Right ventricle myocardium inferior (tissue), 1 donor: ENCODE measurements around the gene TMEM82. TPM values are rescaled to one million over a fixed set of nuclear protein-coding genes. Genes with fewer than 3 reads are reported as not detected.

Experiments used
- ATAC-seq: fragments of 200-7000 bp; cut with Tn5 transposase; one replicate; pipeline ENCODE4 v1.9.1; 2020; ENCODE audit warnings: mild to moderate bottlenecking, moderate library complexity
- DNase-seq: peaks from one replicate; pipeline ENCODE4 v3.0.0; 2021; ENCODE audit errors: missing footprints
- intact Hi-C: fragments of 100-400 bp; cut with DNase I; formaldehyde crosslinking; loops from one replicate; pipeline ENCODE4 v1.11.0; 2022
- total RNA-seq: library from RNA; stranded (reverse); fragmentation: NEBNext Ultra II Directional; extraction: Animal tissue kit (Norgen Biotek cat#: 25700); gene quantifications from one replicate; pipeline ENCODE4 v1.2.1, GENCODE V29; 2021
- donor health status: DM: no; HTN: yes; CAD: no; lungs with severe emphysema.

Gene TMEM82
- total RNA-seq, 1 donor from 2014 or later = not detected

DNA sequence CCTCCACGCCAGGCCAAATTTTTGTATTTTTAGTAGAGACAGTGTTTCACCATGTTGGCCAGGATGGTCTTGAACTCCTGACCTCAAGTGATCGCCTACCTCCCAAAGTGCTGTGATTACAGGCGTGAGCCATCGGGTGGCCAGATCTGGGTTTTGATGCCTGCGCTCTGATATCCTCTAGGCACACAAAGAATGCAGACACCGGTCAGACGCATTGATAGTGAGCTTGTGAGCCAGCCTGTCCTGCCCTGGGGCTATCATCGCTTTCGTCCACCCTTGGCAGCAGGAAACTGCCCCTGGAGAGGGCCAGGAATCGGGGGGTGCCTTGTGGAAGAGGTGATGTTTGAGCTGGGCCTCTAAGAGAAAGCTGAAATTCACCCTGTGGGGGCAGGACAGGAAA lies 20.2 kb downstream of the TMEM82 start:
- no peak for ATAC-seq
- peak; percentile 45 for DNase-seq
- intact Hi-C loops = no loop called here

DNA sequence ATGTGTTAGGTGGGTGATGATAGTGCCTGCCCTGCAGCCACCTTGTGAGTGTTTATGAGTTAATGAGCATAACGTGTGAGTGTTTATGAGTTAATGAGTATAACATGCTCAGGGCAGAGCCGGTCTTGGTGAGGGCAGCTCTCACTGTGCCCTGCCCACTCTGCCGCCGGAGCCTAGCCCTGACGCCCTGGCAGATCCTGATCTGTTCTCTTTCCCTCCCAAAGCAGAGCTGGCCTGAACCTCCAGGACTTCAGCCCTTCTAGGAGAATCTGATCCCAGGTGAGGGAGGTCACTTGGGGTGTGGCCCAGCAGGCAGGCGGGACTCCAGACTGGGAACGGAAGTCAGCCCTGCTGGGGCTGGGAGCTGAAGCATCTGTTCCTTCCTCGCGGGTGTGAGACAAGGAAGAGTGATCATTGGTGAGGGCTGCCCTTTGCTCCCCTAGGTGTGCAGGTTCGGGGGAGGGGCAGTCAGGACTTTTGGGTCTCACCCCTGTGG lies 22.0 kb downstream of the TMEM82 start:
- ATAC-seq (no peak), DNase-seq (peak; percentile 22)
- intact Hi-C loops = no loop called here

DNA sequence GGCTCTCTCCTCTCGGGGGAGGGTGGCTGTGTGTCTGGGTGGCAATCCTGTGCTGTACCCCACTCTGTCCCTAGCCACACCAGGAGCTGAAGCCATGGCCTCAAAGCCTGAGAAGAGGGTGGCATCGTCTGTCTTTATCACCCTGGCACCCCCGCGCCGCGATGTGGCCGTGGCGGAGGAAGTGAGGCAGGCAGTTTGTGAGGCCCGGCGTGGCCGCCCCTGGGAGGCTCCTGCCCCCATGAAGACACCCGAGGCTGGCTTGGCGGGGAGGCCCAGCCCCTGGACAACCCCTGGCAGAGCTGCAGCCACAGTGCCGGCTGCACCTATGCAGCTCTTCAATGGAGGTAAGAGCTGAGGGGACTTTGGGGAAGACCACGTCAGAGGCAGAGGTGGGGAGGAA lies 22.6 kb downstream of the TMEM82 start:
- DNase-seq (peak; percentile 43), ATAC-seq (no peak)
- intact Hi-C loops = no loop called here

DNA sequence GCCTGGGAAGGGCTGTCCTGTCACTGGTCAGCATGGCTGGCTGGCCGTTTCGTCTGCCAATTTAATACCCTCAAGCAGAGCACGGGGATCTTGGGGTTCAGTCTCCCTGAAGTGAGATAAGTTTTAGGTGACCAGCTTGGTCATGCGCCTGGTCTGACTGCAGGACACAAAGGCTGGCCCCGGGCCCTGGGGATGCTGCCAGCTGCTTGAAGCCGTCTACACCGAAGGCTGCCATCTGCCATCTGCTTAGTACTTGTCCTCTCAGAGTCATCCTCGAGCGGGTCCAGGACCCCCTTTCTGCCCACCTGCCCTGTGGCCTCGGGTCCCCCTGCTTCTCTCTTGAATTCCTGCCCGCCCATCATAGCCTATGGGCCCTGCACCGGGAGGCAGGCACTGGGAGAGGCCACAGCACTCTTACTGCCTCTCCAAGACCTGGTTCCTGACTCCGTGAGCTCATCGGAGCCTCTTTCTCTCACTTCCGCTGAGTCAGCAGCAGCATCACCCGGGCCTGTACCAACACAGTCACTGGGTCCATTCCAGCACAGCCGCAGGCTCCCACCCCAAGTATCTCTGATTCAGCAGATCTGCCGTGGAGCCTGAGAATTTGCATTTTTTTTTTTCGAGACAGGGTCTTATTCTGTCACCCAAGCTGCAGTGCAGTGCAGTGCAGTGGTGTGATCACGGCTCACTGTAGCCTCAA lies 23.3 kb downstream of the TMEM82 start:
- intact Hi-C loops = no loop called here
- ATAC-seq (no peak), DNase-seq (peak; percentile 71)

DNA sequence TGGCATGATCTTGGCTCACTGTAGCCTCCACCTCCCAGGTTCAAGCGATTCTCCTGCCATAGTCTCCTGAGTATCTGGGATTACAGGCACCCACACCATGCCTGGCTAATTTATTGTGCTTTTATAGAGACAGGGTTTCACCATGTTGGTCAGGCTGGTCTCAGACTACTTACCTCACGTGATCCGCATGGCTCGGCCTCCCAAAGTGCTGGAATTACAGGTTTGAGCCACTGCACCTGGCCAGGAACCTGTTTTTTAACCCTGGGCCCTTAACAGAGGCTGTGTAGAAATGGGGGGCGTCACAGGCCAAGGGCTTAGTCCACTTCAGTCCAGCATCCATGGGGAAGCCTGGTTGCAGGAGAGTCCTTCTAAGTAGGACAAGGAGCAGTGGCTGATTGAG lies 25.6 kb downstream of the TMEM82 start:
- no peak for ATAC-seq
- DNase-seq = peak; percentile 37
- intact Hi-C loops = no loop called here

DNA sequence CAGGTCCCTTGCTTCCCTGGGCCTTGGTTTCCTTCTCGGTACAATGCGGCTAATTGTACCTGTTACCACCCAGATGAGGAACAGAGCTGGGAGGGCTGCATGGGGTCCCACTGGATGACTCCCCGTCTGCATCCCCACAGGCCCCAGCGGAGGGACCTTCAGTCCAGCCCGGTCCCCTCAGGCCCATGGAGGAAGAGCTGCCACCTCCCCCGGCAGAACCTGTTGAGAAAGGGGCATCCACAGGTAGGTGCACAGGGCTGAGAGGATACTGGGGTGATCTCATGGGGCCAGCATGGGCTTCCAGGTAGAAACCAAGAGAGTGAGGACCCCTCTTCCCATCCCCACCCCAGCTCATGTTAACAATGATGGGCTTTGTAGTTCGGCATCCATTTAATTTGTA lies 26.1 kb downstream of the TMEM82 start:
- ATAC-seq (no peak), DNase-seq (peak; percentile 26)
- intact Hi-C loops = no loop called here

DNA sequence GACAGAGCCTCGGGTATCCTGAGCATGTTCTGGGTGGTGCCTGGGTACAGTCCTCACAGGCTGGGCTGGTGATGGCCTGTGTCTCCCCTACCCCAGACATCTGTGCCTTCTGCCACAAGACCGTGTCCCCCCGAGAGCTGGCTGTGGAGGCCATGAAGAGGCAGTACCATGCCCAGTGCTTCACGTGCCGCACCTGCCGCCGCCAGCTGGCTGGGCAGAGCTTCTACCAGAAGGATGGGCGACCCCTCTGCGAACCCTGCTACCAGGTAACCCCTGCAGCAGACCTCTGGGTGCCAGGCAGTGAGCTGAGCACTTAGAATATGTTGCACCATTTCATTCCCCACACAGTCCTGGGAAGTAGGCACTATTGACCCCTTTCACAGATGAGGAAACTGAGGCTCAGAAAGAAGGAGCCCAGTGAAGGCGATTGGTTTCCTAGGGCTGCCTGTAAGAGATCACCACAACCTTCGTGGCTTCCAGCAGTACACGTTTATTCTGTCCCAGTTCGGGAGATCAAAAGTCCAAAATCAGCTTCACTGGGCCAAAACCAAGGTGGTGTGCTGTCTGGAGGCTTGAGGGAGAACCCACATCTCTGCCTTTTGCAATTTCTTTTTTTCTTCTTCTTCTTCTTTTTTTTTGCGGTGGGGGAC lies 28.1 kb downstream of the TMEM82 start:
- intact Hi-C loops = no loop called here
- ATAC-seq (no peak), DNase-seq (no peak)

DNA sequence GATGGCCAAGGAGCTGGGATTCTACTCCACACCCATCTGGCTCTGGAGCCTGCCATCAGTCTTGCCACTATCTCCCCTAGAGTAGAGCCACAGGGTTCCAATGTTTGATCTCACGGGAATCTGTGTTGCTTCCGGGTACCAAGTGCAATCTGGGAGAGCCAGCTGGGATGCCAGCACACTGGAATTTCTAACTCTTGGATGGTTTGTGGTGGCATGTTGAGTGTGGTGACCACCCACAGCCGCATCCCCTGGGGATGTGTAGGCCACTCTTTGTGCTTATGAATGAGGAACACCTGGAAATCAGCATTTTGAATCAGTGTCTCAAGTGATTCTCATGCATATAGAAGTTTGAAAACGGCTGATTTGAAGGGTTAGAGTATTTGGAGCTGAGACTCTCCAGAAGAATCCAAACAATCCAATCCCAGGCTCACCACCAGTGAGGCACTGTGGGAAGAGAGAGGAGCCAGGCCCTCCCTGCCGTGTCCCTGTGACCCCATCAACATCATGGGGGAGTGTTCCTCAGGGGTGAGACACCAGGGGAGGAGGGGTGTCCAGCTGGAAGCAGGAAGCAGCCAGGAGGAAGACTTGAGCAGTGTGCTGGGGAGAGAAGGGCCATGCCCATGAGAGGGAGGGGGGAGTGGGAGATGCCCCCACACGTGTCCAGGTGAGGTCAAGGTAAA lies 29.7 kb downstream of the TMEM82 start:
- DNase-seq (no peak), ATAC-seq (no peak)
- intact Hi-C loops = no loop called here

DNA sequence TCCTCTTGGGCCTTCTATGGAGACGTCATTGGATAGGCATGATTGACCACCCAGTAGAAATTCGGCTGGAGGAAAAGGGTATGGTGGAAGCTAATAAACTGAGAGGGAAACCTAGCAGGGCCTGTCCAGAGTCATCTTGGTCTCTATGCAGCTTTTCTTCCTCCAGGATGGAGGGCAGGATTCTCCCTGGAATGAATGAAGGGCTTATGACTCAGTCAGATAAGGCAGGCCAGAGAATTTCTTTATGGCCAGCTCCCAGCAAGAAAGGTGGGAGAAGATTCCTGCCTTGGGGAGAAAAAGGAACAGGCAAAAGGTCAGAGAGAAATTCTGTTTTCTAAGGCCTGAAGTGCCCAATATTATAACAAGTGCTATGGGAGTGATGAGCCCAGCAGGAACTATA lies 33.4 kb downstream of the TMEM82 start:
- DNase-seq (no peak), ATAC-seq (no peak)
- intact Hi-C loops = no loop called here

DNA sequence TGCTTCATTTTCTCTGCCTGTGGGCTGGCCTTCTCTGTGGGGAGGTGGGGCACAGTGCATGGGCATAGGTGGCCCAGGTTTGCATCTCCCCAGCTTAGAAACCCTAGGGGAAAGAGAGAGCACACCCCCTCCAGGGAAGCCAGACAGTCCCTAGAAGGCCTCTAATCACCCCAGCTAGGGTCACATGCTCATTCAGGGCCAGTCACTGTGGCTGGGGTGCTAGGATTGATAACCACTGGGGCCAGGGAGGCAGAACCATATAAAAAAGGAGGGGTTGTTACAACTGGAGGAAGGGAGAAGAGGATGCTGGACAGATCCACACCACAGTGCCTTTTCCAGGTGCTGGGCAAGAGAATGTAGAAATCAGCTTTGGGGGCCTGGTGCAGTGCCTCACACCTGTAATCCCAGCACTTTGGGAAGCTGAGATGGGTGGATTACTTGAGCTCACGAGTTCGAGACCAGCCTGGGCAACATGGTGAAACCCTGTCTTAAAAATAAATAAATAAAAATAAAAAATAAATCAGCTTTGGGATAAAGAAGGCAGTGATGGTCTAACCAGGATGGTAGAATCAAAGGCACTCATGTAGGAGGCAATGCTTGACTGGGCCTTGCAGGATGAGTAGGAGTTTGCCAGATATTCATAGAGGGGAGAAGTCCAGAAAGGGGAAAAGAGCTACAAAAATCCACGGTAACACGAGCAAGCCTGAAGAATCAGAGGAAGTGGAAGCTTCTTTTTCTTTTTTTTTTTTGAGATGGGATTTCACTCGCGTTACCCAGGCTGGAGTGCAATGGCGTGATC lies 35.8 kb downstream of the TMEM82 start:
- DNase-seq = no peak
- intact Hi-C loops = no loop called here
- ATAC-seq = peak; percentile 7

DNA sequence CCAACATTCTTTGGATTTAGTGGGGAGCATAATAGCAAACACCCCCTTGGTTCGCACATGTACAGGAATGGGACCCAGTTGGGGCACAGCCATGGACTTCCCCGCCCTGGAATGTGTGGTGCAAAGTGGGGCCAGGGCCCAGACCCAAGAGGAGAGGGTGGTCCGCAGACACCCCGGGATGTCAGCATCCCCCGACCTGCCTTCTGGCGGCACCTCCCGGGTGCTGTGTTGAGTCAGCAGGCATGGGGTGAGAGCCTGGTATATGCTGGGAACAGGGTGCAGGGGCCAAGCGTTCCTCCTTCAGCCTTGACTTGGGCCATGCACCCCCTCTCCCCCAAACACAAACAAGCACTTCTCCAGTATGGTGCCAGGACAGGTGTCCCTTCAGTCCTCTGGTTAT lies 43.4 kb downstream of the TMEM82 start:
- DNase-seq (no peak), ATAC-seq (peak; percentile 12)
- intact Hi-C loops = no loop called here

DNA sequence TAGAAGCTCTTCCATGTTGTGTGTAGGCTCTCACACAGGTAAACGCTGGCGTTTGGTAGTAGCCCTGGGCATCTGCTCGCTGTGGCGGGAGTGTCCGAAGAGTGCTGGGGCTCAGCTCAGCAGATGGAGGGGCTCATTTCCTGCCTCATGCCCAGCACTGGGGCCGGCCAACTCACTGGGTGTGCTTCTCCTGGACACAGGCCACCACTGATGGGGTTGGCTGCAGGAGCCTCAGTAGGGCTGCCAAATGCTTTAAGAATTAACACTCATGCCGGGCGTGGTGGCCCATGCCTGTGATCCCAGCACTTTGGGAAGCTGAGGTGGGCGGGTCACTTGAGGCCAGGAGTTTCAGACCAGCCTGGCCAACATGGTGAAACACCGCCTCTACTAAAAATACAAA lies 44.3 kb downstream of the TMEM82 start:
- intact Hi-C loops = no loop called here

DNA sequence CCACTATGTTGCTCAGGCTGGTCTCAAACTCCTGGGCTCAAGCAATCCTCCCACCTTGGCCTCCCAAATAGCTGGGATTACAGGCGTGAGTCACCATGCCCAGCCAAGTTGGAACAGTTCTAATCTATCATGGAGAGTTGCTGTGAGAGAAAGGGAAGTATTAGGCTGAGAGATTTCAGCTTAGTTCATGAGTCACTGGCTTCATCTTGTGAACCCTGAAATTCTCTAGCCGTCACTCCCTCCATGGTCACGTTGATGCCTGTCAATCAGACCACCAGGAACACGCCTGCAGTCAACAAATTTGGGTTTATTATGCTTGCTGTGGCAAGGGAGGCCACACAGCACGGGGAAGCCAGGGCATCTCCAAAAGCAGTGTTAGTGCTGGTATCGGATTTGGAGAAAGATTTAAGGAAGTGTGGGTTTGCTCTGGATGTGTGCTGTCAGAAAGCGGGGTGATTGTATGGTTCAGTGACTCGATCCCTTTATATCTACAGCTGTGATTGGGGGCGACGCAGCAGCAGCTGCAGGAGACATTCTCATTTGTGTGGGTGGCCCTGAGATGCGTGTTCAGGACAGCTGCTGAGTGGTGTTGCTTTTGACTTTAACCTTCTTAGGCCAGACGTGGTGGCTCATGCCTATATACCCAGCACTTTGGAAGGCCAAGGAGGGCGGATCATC lies 46.5 kb downstream of the TMEM82 start:
- ATAC-seq = no peak
- intact Hi-C loops = no loop called here
- no peak for DNase-seq

More for the DNA sequence above, 44.3 kb downstream of the TMEM82 start:
- ATAC-seq (peak; percentile 68), DNase-seq (no peak)

DNA sequence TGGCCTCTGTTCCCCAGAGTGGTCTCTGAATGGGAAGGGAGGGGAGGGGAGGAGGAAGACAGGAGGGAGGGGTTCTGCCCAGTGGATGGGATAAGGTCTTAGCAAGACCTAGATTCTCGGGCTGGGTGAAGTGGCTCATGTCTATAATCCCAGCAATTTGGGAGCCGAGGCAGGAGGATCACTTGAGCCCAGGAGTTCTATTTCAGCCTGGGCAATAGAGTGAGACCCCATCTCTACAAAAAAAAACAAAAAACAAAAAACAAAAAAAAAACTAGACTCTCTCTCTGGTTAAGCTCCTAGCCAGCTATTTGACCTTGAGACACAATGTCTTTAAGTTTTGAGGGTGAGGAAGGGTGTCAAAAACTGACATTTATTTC lies 53.8 kb downstream of the TMEM82 start:
- DNase-seq (no peak), ATAC-seq (no peak)
- intact Hi-C loops = no loop called here

Other genes starting within 250 kb of the TMEM82 start
- gene CASP9, start 218.3 kb upstream of the TMEM82 start, total RNA-seq = 11.2 TPM
- gene DNAJC16, start 215.7 kb upstream of the TMEM82 start, total RNA-seq = 14.6 TPM
- gene AGMAT, start 157.4 kb upstream of the TMEM82 start, total RNA-seq = 0.11 TPM
- 20.4 TPM for gene DDI2, start 125.0 kb upstream of the TMEM82 start, total RNA-seq
- gene PLEKHM2, start 58.2 kb upstream of the TMEM82 start, total RNA-seq = 91.4 TPM
- gene SLC25A34, start 6.2 kb upstream of the TMEM82 start, total RNA-seq = 57.2 TPM
- gene FBLIM1, start 16.3 kb downstream of the TMEM82 start, total RNA-seq = 97.6 TPM
- 6.2 TPM for gene UQCRHL, start 65.2 kb downstream of the TMEM82 start, total RNA-seq
- gene SPEN, start 105.2 kb downstream of the TMEM82 start, total RNA-seq = 21.4 TPM
- gene ZBTB17, start 233.6 kb downstream of the TMEM82 start, total RNA-seq = 23.4 TPM